ENCODE data around the gene DOCK1. TPM values are rescaled to one million over a fixed set of nuclear protein-coding genes. Genes with fewer than 3 reads are reported as not detected.

DOCK1 gene
- total and polyA plus RNA-seq, 7 experiments from 2014 or later = 0.11 to 1.2 (median 0.34) TPM; not detected in 2

DNA sequence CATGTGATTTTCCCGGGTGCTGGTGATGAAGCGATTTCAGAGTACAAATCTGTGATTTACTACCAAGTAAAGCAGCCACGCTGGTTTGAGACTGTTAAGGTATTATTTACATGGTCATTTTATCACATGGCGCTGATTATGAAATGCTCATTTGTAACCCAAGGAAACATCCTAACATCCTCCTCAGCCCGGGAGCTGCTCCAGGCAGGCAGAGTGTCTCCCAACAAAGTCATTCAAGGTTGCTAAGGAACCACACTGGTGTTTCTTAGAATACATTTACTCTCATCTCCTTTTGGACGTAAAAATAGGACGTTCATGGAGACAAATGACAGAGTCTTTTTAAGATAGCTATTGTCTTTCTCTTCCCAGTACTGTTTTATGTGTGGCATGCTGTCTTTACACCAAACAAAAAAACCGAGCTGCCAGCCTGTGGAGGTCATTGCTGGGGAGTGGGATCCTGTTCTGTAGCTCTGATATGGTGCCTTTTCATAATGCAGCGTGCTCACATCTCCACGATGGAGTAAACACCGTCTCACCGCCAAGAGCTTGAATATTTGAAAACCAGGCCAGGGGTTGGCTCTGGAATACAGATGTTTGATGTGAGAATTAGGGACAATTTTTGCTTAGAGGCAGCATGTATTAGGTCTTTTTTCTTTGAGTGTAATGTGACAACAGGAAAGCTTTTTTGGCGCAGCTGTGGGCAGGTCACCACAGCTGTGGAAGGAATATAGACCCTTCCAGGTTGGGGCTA, 119.6 kb downstream of the DOCK1 start:
- ChIA-PET POLR2A (no interaction called here), CTCF (no interaction called here)

GRCh38 chr10:127027786-127028185, 122.6 kb downstream of the DOCK1 start:
- no peaks in the 10 kb centered on the region for H3K9me3 ChIP-seq (ENCODE audit: control insufficient read depth in 2 of 3, low read length in 3 of 3)
- intact Hi-C loops (cut with micrococcal nuclease) = no loop called here
- DNase-seq (no peak), ATAC-seq (no peak)
- Mint-ChIP-seq H3K4me3 (no peak overlapping the region), H3K4me1 (no peaks in the 10 kb centered on the region), H3K27me3 (no peaks in the 10 kb centered on the region), H3K9me3 (peaks cover 0 to 5% (median 0%) of the 10 kb centered on the region in 11 donors), H3K36me3 (no peaks in the 10 kb centered on the region), H3K27ac (no peak overlapping the region)
- H3K27me3 ChIP-seq (ENCODE audit: control insufficient read depth in 2 of 2, insufficient read depth in 2 of 2, low read length in 2 of 2) = no peaks in the 10 kb centered on the region
- H3K36me3 ChIP-seq (ENCODE audit: control insufficient read depth in 2 of 3, insufficient read depth in 3 of 3, low read length in 3 of 3) = no peaks in the 10 kb centered on the region
- no peaks in the 10 kb centered on the region for H3K4me1 ChIP-seq (ENCODE audit: control insufficient read depth in 2 of 2, insufficient read depth in 2 of 2, low read length in 2 of 2)
- no peak overlapping the region for H3K4me3 ChIP-seq (ENCODE audit: low read length)
- H3K27ac ChIP-seq (ENCODE audit: low read depth, low read length) = no peak overlapping the region
- ChIA-PET POLR2A (interaction anchor here (0.5 kb wide), 1 partner anchor 7 kb away, joined by 3 read pairs; no protein-coding TSS in a partner anchor), CTCF (no interaction called here)

More for the DNA sequence above, 119.6 kb downstream of the DOCK1 start:
- Mint-ChIP-seq H3K9me3 (peaks cover 0 to 5% (median 0%) of the 10 kb centered on the region in 11 donors), H3K4me3 (no peak overlapping the region), H3K4me1 (no peaks in the 10 kb centered on the region), H3K27me3 (no peaks in the 10 kb centered on the region), H3K27ac (no peak overlapping the region), H3K36me3 (no peaks in the 10 kb centered on the region)
- no peaks in the 10 kb centered on the region for H3K27me3 ChIP-seq (ENCODE audit: control insufficient read depth in 2 of 2, insufficient read depth in 2 of 2, low read length in 2 of 2)
- H3K36me3 ChIP-seq (ENCODE audit: control insufficient read depth in 2 of 3, insufficient read depth in 3 of 3, low read length in 3 of 3) = no peaks in the 10 kb centered on the region
- no peaks in the 10 kb centered on the region for H3K9me3 ChIP-seq (ENCODE audit: control insufficient read depth in 2 of 3, low read length in 3 of 3)
- no peak overlapping the region for H3K4me3 ChIP-seq (ENCODE audit: low read length)
- no peaks in the 10 kb centered on the region for H3K4me1 ChIP-seq (ENCODE audit: control insufficient read depth in 2 of 2, insufficient read depth in 2 of 2, low read length in 2 of 2)
- DNase-seq = no peak
- intact Hi-C loops (cut with micrococcal nuclease) = no loop called here
- no peak for ATAC-seq
- H3K27ac ChIP-seq (ENCODE audit: low read depth, low read length) = no peak overlapping the region

GRCh38 chr10:127028556-127028955, 123.3 kb downstream of the DOCK1 start:
- H3K27me3 Mint-ChIP-seq = no peaks in the 10 kb centered on the region
- H3K4me3 ChIP-seq (ENCODE audit: low read length) = no peak overlapping the region
- H3K9me3 ChIP-seq (ENCODE audit: control insufficient read depth in 2 of 3, low read length in 3 of 3) = no peaks in the 10 kb centered on the region
- H3K27ac Mint-ChIP-seq = no peak overlapping the region
- H3K4me3 Mint-ChIP-seq = no peak overlapping the region
- no peak for DNase-seq
- no peak for ATAC-seq
- no peaks in the 10 kb centered on the region for H3K36me3 ChIP-seq (ENCODE audit: control insufficient read depth in 2 of 3, insufficient read depth in 3 of 3, low read length in 3 of 3)
- H3K27me3 ChIP-seq (ENCODE audit: control insufficient read depth in 2 of 2, insufficient read depth in 2 of 2, low read length in 2 of 2) = no peaks in the 10 kb centered on the region
- ChIA-PET CTCF (no interaction called here), POLR2A (interaction anchor here (0.5 kb wide), 1 partner anchor 8 kb away, joined by 3 read pairs; no protein-coding TSS in a partner anchor)
- intact Hi-C loops (cut with micrococcal nuclease) = no loop called here
- H3K4me1 Mint-ChIP-seq = no peaks in the 10 kb centered on the region
- no peak overlapping the region for H3K27ac ChIP-seq (ENCODE audit: low read depth, low read length)
- H3K36me3 Mint-ChIP-seq = no peaks in the 10 kb centered on the region
- no peaks in the 10 kb centered on the region for H3K4me1 ChIP-seq (ENCODE audit: control insufficient read depth in 2 of 2, insufficient read depth in 2 of 2, low read length in 2 of 2)
- peaks cover 0 to 5% (median 0%) of the 10 kb centered on the region in 11 donors for H3K9me3 Mint-ChIP-seq

- ATAC-seq (no peak), DNase-seq (no peak)
- ChIA-PET POLR2A (no interaction called here), CTCF (no interaction called here)
- peaks cover 0 to 5% (median 0%) of the 10 kb centered on the region in 11 donors for H3K9me3 Mint-ChIP-seq
- H3K27me3 ChIP-seq (ENCODE audit: control insufficient read depth in 2 of 2, insufficient read depth in 2 of 2, low read length in 2 of 2) = no peaks in the 10 kb centered on the region
- peaks cover 0 to 3% (median 0%) of the 10 kb centered on the region in 5 donors for H3K27me3 Mint-ChIP-seq
- no peaks in the 10 kb centered on the region for H3K36me3 ChIP-seq (ENCODE audit: control insufficient read depth in 2 of 3, insufficient read depth in 3 of 3, low read length in 3 of 3)
- H3K4me1 Mint-ChIP-seq = no peaks in the 10 kb centered on the region
- H3K27ac ChIP-seq (ENCODE audit: low read depth, low read length) = no peak overlapping the region
- no peaks in the 10 kb centered on the region for H3K9me3 ChIP-seq (ENCODE audit: control insufficient read depth in 2 of 3, low read length in 3 of 3)
- H3K4me3 Mint-ChIP-seq = no peak overlapping the region
- no peak overlapping the region for H3K4me3 ChIP-seq (ENCODE audit: low read length)
- H3K36me3 Mint-ChIP-seq = no peaks in the 10 kb centered on the region
- no peak overlapping the region for H3K27ac Mint-ChIP-seq
- intact Hi-C loops (cut with micrococcal nuclease) = no loop called here
- H3K4me1 ChIP-seq (ENCODE audit: control insufficient read depth in 2 of 2, insufficient read depth in 2 of 2, low read length in 2 of 2) = no peaks in the 10 kb centered on the region
Measured at GRCh38 chr10:127029061-127029460, 123.8 kb downstream of the DOCK1 start.

DNA sequence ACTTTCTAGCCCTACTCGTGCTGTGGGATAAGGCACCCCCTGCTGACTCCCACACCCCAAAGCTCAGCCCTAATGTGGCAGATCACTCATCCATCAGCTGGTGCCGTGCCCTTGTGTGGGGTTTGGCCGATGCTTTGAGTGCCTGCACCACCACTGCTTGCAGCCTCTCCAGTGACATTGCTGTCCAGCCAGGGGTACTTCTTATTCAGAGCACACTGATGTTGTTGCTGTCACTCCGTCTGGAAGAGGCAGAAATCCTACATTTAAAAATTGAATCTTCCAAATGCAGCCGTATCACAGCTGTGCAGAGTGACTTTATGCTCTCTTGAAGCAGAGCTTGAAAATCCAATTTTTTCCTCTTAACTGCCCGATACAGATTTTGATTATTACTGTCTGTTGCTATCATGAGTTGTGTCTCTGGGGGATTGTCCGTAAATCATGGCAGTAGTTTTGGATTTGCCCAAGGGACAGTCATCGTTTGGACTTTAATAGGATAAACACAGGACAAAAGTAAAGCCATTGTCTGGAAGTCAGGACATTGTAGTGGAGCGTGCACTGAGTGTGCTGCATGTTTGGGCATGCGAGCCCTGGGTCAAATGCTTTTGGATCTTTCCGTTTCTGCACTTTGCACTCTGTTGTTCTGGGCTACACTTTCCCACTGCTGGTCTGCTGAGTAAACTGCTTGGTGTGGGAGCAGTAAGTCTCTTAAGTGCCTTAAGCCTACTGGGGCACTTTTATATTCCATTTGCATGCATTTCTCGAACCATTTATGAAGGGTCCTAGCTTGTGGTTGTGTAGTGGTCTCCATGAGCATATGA, 128.2 kb downstream of the DOCK1 start:
- Mint-ChIP-seq H3K36me3 (no peaks in the 10 kb centered on the region), H3K4me1 (no peaks in the 10 kb centered on the region), H3K27ac (no peak overlapping the region), H3K27me3 (peaks cover 0 to 4% (median 0%) of the 10 kb centered on the region in 5 donors), H3K4me3 (no peak overlapping the region), H3K9me3 (peaks cover 0 to 3% (median 0%) of the 10 kb centered on the region in 11 donors)
- Histone ChIP-seq H3K27me3 (ENCODE audit: control insufficient read depth in 2 of 2, insufficient read depth in 2 of 2, low read length in 2 of 2) (no peaks in the 10 kb centered on the region), H3K9me3 (ENCODE audit: control insufficient read depth in 2 of 3, low read length in 3 of 3) (no peaks in the 10 kb centered on the region), H3K27ac (ENCODE audit: low read depth, low read length) (no peak overlapping the region), H3K4me3 (ENCODE audit: low read length) (no peak overlapping the region), H3K36me3 (ENCODE audit: control insufficient read depth in 2 of 3, insufficient read depth in 3 of 3, low read length in 3 of 3) (no peaks in the 10 kb centered on the region), H3K4me1 (ENCODE audit: control insufficient read depth in 2 of 2, insufficient read depth in 2 of 2, low read length in 2 of 2) (no peaks in the 10 kb centered on the region)
- intact Hi-C loops (cut with micrococcal nuclease) = no loop called here
- ChIA-PET POLR2A (no interaction called here), CTCF (no interaction called here)
- no peak for ATAC-seq
- DNase-seq = no peak

GRCh38 chr10:127034034-127034633, 128.9 kb downstream of the DOCK1 start:
- ATAC-seq = no peak
- intact Hi-C loops (cut with micrococcal nuclease) = no loop called here
- H3K36me3 Mint-ChIP-seq = no peaks in the 10 kb centered on the region
- no peak overlapping the region for H3K27ac Mint-ChIP-seq
- Histone ChIP-seq H3K27me3 (ENCODE audit: control insufficient read depth in 2 of 2, insufficient read depth in 2 of 2, low read length in 2 of 2) (no peaks in the 10 kb centered on the region), H3K4me1 (ENCODE audit: control insufficient read depth in 2 of 2, insufficient read depth in 2 of 2, low read length in 2 of 2) (no peaks in the 10 kb centered on the region), H3K36me3 (ENCODE audit: control insufficient read depth in 2 of 3, insufficient read depth in 3 of 3, low read length in 3 of 3) (no peaks in the 10 kb centered on the region), H3K27ac (ENCODE audit: low read depth, low read length) (no peak overlapping the region), H3K9me3 (ENCODE audit: control insufficient read depth in 2 of 3, low read length in 3 of 3) (no peaks in the 10 kb centered on the region), H3K4me3 (ENCODE audit: low read length) (no peak overlapping the region)
- ChIA-PET POLR2A (no interaction called here), CTCF (no interaction called here)
- DNase-seq = no peak
- peaks cover 0 to 4% (median 0%) of the 10 kb centered on the region in 5 donors for H3K27me3 Mint-ChIP-seq
- H3K9me3 Mint-ChIP-seq = peaks cover 0 to 3% (median 0%) of the 10 kb centered on the region in 11 donors
- H3K4me1 Mint-ChIP-seq = no peaks in the 10 kb centered on the region
- no peak overlapping the region for H3K4me3 Mint-ChIP-seq
